Measurements from ENCODE around the gene TMTC3.

The TMTC3 gene

DNA sequence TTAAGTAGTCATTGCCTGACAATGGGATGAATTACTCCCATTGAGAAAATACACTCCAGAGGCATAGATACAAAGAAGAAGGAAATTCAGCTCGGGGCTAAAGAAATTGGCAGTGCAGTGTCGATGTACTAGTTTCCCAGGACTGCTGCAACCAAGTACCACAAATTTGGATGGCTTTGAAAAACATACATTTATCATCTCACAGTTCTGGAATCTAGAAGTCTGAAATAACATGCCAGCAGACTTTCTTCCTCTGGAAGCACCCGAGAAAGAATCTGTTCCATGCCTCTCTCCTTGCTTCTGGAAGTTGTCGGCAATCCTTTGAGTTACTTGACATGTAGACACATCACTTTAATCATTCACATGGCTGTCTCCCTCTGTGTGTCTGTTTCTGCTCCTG lies 101.9 kb downstream of the TMTC3 start:
- no peak for TF ChIP-seq SPI1 (IDR thresholded peaks at IDR 0.05; ENCODE audit: borderline replicate concordance, low read depth)
- no peak for TF ChIP-seq GABPA (IDR thresholded peaks at IDR 0.05; ENCODE audit: low read depth)
- TF ChIP-seq, protein P1, sequence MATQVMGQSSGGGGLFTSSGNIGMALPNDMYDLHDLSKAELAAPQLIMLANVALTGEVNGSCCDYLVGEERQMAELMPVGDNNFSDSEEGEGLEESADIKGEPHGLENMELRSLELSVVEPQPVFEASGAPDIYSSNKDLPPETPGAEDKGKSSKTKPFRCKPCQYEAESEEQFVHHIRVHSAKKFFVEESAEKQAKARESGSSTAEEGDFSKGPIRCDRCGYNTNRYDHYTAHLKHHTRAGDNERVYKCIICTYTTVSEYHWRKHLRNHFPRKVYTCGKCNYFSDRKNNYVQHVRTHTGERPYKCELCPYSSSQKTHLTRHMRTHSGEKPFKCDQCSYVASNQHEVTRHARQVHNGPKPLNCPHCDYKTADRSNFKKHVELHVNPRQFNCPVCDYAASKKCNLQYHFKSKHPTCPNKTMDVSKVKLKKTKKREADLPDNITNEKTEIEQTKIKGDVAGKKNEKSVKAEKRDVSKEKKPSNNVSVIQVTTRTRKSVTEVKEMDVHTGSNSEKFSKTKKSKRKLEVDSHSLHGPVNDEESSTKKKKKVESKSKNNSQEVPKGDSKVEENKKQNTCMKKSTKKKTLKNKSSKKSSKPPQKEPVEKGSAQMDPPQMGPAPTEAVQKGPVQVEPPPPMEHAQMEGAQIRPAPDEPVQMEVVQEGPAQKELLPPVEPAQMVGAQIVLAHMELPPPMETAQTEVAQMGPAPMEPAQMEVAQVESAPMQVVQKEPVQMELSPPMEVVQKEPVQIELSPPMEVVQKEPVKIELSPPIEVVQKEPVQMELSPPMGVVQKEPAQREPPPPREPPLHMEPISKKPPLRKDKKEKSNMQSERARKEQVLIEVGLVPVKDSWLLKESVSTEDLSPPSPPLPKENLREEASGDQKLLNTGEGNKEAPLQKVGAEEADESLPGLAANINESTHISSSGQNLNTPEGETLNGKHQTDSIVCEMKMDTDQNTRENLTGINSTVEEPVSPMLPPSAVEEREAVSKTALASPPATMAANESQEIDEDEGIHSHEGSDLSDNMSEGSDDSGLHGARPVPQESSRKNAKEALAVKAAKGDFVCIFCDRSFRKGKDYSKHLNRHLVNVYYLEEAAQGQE (IDR thresholded peaks at IDR 0.05; ENCODE audit: insufficient replicate concordance, low read depth), result no peak
- Histone ChIP-seq H3K4me3 (replicated peaks; ENCODE audit: insufficient read depth, low read length) (no peak overlapping the region), H3K27ac (replicated peaks) (no peak overlapping the region), H3K27me3 (ENCODE audit: insufficient read depth, poor library complexity, severe bottlenecking) (no peaks in the 10 kb centered on the region)
- DNase-seq (ENCODE audit: low read depth in 1 of 2, low spot score in 1 of 2), result no peak

DNA sequence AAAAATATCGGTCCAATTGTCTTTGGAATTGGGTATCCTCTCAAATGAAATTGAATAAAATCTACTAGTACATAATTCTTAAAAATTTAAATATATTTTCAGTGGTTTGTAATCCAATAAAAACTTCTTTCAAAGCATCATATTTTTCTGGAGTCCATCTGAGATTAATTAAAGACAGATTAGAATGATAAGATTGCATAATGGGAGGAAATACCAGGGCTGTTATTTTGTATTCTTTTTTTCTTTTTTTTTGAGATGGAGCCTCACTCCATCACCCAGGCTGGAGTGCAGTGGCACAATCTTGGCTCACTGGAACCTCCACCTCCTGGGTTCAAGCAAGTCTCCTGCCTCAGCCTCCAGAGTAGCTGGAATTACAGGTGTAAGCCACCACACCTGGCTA lies 103.8 kb downstream of the TMTC3 start:
- Histone ChIP-seq H3K4me3 (replicated peaks; ENCODE audit: insufficient read depth, low read length) (no peak overlapping the region), H3K27ac (replicated peaks) (no peak overlapping the region), H3K27me3 (ENCODE audit: insufficient read depth, poor library complexity, severe bottlenecking) (no peaks in the 10 kb centered on the region)
- no peak for DNase-seq (ENCODE audit: low read depth in 1 of 2, low spot score in 1 of 2)
- no peak for TF ChIP-seq GABPA (IDR thresholded peaks at IDR 0.05; ENCODE audit: low read depth)
- TF ChIP-seq, protein P2, sequence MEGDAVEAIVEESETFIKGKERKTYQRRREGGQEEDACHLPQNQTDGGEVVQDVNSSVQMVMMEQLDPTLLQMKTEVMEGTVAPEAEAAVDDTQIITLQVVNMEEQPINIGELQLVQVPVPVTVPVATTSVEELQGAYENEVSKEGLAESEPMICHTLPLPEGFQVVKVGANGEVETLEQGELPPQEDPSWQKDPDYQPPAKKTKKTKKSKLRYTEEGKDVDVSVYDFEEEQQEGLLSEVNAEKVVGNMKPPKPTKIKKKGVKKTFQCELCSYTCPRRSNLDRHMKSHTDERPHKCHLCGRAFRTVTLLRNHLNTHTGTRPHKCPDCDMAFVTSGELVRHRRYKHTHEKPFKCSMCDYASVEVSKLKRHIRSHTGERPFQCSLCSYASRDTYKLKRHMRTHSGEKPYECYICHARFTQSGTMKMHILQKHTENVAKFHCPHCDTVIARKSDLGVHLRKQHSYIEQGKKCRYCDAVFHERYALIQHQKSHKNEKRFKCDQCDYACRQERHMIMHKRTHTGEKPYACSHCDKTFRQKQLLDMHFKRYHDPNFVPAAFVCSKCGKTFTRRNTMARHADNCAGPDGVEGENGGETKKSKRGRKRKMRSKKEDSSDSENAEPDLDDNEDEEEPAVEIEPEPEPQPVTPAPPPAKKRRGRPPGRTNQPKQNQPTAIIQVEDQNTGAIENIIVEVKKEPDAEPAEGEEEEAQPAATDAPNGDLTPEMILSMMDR (IDR thresholded peaks at IDR 0.05; ENCODE audit: insufficient read depth, low read length), result no peak
- TF ChIP-seq SPI1 (IDR thresholded peaks at IDR 0.05; ENCODE audit: borderline replicate concordance, low read depth), result no peak
- TF ChIP-seq, protein P1 (IDR thresholded peaks at IDR 0.05; ENCODE audit: insufficient replicate concordance, low read depth), result no peak
- no peak for TF ChIP-seq POLR2AphosphoS5 (IDR thresholded peaks at IDR 0.05; ENCODE audit: low read depth)

DNA sequence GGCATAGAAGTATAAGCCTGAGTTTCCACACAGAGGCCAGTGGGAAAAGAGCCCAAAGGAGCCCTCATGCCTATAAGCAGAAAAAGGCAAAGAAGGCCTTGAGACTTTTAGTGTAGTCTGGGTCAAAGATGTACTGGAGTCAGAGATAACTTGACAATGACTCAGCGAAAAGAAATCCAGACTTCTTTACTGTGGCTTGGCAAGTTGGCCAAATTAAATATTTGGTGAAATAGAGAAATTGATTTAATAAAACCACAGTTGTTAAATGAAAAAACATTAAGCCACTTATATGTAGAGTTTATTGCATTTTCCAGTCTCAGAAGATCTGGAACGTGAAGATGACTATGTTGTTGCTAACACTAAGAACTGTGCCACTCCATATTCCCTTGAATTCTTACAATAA lies 105.1 kb downstream of the TMTC3 start:
- DNase-seq (ENCODE audit: low read depth in 1 of 2, low spot score in 1 of 2), result no peak
- Histone ChIP-seq H3K4me3 (replicated peaks; ENCODE audit: insufficient read depth, low read length) (no peak overlapping the region), H3K27ac (replicated peaks) (no peak overlapping the region)

More for the DNA sequence above, 105.1 kb downstream of the TMTC3 start:
- TF ChIP-seq GABPA (IDR thresholded peaks at IDR 0.05; ENCODE audit: low read depth), result no peak
- TF ChIP-seq, protein P1 (IDR thresholded peaks at IDR 0.05; ENCODE audit: insufficient replicate concordance, low read depth), result no peak
- TF ChIP-seq, protein P2 (IDR thresholded peaks at IDR 0.05; ENCODE audit: insufficient read depth, low read length), result no peak
- no peak for TF ChIP-seq POLR2AphosphoS5 (IDR thresholded peaks at IDR 0.05; ENCODE audit: low read depth)
- no peak for TF ChIP-seq SPI1 (IDR thresholded peaks at IDR 0.05; ENCODE audit: borderline replicate concordance, low read depth)
- no peaks in the 10 kb centered on the region for H3K27me3 ChIP-seq (ENCODE audit: insufficient read depth, poor library complexity, severe bottlenecking)

Measured in HL-60 (cell line).